ENCODE results near the gene DARS2. TPM values are rescaled to one million over a fixed set of nuclear protein-coding genes. Genes with fewer than 3 reads are reported as not detected.
A peak's percentile ranks its signal among the peaks of the same experiment; 100 is the strongest.

The DARS2 gene, protein sequence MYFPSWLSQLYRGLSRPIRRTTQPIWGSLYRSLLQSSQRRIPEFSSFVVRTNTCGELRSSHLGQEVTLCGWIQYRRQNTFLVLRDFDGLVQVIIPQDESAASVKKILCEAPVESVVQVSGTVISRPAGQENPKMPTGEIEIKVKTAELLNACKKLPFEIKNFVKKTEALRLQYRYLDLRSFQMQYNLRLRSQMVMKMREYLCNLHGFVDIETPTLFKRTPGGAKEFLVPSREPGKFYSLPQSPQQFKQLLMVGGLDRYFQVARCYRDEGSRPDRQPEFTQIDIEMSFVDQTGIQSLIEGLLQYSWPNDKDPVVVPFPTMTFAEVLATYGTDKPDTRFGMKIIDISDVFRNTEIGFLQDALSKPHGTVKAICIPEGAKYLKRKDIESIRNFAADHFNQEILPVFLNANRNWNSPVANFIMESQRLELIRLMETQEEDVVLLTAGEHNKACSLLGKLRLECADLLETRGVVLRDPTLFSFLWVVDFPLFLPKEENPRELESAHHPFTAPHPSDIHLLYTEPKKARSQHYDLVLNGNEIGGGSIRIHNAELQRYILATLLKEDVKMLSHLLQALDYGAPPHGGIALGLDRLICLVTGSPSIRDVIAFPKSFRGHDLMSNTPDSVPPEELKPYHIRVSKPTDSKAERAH
- 10 to 100 TPM in 1 of 2 donors, 1 to 10 TPM in 1; 7.5 to 11.2 TPM for total RNA-seq

DNA sequence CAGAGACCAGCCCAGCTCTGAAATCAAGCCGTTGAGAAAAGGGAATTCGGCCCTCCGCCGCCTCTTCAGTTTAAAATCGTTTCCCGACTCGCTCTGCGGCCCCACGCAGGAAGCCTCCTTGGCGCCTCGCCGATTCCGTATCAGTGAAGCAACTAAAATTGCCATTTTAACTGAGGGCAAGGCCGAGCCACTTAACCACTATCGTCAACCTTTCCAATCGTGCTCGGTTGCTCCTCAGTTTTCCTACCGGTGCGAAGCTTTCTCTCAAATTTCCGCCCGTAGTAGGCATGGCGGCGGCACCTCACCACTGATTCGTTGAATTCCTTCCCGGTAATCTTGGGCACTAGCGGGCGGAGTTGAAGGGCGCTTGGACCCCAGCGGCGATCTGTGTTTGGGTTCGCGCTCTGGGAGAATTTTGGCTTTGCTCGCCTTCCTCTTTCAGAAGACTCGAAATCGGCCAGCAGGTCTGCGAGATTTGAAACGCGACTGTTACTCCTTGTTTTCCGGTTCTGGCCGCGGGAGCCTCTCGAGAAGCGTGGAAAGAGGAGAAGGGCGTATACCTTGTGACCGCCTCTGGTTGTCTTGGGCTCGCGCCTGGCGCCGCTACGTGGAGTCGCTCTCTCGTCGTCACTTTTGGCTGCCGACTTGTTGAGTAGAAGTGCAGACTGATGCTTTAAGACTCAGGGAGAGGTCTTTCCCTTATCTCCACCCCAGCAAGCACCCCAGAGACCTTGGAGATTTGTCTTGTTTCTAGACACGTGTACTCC lies at the start of gene DARS2, which contains the start of gene CENPL:
TSS of gene DARS2 (plus strand) at position 359 of the 767 bp plus-strand sequence. CDS start 557 bp downstream, outside the sequence.
TSS of gene CENPL (minus strand) at position 569 of the 767 bp plus-strand sequence. CDS start 13,584 bp downstream, outside the sequence.
- peak within 1 kb of the TSS; percentile 45 to 58 for H3K4me3 ChIP-seq
- intact Hi-C loops (cut with DNase I), result no loop called here
- TF ChIP-seq, protein P1, sequence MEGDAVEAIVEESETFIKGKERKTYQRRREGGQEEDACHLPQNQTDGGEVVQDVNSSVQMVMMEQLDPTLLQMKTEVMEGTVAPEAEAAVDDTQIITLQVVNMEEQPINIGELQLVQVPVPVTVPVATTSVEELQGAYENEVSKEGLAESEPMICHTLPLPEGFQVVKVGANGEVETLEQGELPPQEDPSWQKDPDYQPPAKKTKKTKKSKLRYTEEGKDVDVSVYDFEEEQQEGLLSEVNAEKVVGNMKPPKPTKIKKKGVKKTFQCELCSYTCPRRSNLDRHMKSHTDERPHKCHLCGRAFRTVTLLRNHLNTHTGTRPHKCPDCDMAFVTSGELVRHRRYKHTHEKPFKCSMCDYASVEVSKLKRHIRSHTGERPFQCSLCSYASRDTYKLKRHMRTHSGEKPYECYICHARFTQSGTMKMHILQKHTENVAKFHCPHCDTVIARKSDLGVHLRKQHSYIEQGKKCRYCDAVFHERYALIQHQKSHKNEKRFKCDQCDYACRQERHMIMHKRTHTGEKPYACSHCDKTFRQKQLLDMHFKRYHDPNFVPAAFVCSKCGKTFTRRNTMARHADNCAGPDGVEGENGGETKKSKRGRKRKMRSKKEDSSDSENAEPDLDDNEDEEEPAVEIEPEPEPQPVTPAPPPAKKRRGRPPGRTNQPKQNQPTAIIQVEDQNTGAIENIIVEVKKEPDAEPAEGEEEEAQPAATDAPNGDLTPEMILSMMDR (IDR thresholded peaks at IDR 0.05), result peak in 1 of 7 experiments; percentile 8
- TF ChIP-seq POLR2A (IDR thresholded peaks at IDR 0.05), result peak; percentile 30 to 81 (median 75)
- H3K27ac ChIP-seq, result peak within 1 kb of the TSS; percentile 77 to 96 (median 90)
- H3K27me3 ChIP-seq, result no peaks in the 10 kb centered on the region
- DNase-seq, result peak; percentile 96 to 98 (median 97)
- H3K4me1 ChIP-seq, result peaks cover 15% of the 10 kb centered on the region
- WGBS, 2 donors, result 0 to 1% methylated on average over 31 to 55 of the region's 55 CpGs
- no peaks in the 10 kb centered on the region for H3K9me3 ChIP-seq
- H3K36me3 ChIP-seq (replicated peaks in 1 of 2; ENCODE audit: insufficient read depth in 1 of 2, low read depth in 2 of 2), result no peaks in the 10 kb centered on the region
- ATAC-seq, result peak; percentile 98

DNA sequence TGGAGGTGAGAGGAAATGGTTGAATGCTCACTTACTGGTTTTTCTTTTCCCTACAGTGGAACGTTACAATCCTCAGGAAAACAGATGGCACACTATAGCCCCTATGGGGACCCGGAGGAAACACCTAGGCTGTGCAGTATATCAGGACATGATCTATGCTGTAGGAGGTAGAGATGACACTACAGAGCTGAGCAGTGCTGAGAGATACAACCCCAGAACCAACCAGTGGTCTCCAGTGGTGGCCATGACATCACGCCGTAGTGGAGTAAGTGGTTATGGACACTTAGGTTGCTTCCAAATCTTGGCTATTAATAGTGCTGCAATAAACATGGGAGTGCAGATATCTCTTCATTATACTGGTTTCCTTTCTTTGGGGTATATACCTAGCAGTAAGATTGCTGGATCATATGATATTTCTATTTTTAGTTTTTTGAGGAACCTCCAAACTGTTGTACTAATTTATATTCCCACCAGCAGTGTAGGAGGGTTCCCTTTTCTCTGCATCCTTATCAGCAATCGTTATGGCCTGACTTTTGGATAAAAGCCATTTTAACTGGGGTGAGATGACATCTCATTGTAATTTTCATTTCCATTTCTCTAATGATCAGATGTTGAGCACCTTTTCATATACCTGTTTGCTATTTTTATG lies 48.8 kb upstream of the DARS2 start:
- ATAC-seq, result no peak
- no peaks in the 10 kb centered on the region for H3K4me1 ChIP-seq

DNA sequence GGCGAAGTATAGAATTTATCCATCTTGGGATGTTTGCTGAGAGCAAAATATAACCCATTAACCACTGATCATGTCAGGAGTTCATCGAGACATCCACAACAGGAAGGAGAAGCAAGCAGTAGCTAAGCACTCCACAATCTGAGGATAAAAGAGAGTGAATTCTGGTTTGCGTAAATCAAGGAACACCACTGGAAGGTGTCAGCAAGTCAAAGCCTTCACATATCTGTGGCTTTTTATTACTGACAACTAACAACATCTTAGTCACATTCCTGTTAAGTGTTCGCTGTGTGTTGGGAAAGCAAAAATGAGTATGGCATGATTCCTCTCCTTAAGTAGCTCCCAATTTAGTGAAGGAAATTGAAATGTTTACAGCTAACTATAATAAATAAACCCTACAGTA lies 44.5 kb upstream of the DARS2 start:
- intact Hi-C loops (cut with DNase I), result no loop called here
- Histone ChIP-seq H3K36me3 (replicated peaks in 1 of 2; ENCODE audit: insufficient read depth in 1 of 2, low read depth in 2 of 2) (peaks cover 13 to 31% of the 10 kb centered on the region in 2 donors), H3K27me3 (no peaks in the 10 kb centered on the region), H3K9me3 (peaks cover 0 to 5% (median 0%) of the 10 kb centered on the region in 3 donors), H3K4me1 (no peaks in the 10 kb centered on the region), H3K4me3 (no peak overlapping the region), H3K27ac (no peak overlapping the region)
- WGBS, 2 donors, result 97% methylated on average over 4 of the region's 4 CpGs
- TF ChIP-seq, protein P1 (IDR thresholded peaks at IDR 0.05), result no peak
- TF ChIP-seq POLR2A (IDR thresholded peaks at IDR 0.05), result no peak
- DNase-seq, result no peak
- no peak for ATAC-seq

More for the DNA sequence above, 48.8 kb upstream of the DARS2 start:
- DNase-seq, result no peak
- TF ChIP-seq POLR2A (IDR thresholded peaks at IDR 0.05), result no peak
- TF ChIP-seq, protein P1 (IDR thresholded peaks at IDR 0.05), result no peak
- no peak overlapping the region for H3K27ac ChIP-seq
- H3K36me3 ChIP-seq (replicated peaks in 1 of 2; ENCODE audit: insufficient read depth in 1 of 2, low read depth in 2 of 2), result peaks cover 6 to 16% of the 10 kb centered on the region in 2 donors
- intact Hi-C loops (cut with DNase I), result no loop called here
- no peak overlapping the region for H3K4me3 ChIP-seq
- no peaks in the 10 kb centered on the region for H3K27me3 ChIP-seq
- WGBS, 2 donors, result 76 to 85% methylated on average over 5 of the region's 5 CpGs
- H3K9me3 ChIP-seq, result peaks cover 0 to 5% (median 0%) of the 10 kb centered on the region in 3 donors

DNA sequence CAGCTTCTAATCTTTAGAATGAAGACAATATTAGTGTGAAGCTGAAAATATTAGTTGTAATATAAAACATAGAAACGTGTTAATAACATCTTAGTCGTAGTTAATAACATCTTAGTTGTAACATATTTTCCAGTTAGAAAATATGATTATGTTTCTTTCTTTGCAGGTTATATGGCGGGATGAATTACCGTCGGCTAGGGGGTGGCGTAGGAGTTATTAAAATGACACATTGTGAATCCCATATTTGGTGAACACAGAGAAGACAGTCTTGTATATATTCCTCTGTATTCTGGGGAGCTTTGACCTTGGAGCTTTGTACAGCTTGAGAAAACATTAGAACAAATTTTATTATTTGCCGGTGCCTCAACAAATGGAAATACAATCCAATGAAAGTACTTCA lies 39.5 kb upstream of the DARS2 start:
- H3K36me3 ChIP-seq (replicated peaks in 1 of 2; ENCODE audit: insufficient read depth in 1 of 2, low read depth in 2 of 2), result peaks cover 7 to 27% of the 10 kb centered on the region in 2 donors
- WGBS, 2 donors, result 93 to 94% methylated on average over 7 of the region's 7 CpGs
- no peaks in the 10 kb centered on the region for H3K9me3 ChIP-seq

More for the DNA sequence above, 39.5 kb upstream of the DARS2 start:
- Histone ChIP-seq H3K4me1 (no peaks in the 10 kb centered on the region), H3K27me3 (no peaks in the 10 kb centered on the region), H3K4me3 (no peak overlapping the region), H3K27ac (no peak overlapping the region)
- DNase-seq, result no peak
- intact Hi-C loops (cut with DNase I), result no loop called here
- TF ChIP-seq, protein P1 (IDR thresholded peaks at IDR 0.05), result no peak
- TF ChIP-seq POLR2A (IDR thresholded peaks at IDR 0.05), result no peak
- no peak for ATAC-seq
